ENCODE data around the gene PFKFB3.
"Not testable (repeated sequence)": the region's sequence is repeated elsewhere in the genome, so short reads cannot be mapped to it uniquely, and the experiment has no call there.

PFKFB3 gene

DNA sequence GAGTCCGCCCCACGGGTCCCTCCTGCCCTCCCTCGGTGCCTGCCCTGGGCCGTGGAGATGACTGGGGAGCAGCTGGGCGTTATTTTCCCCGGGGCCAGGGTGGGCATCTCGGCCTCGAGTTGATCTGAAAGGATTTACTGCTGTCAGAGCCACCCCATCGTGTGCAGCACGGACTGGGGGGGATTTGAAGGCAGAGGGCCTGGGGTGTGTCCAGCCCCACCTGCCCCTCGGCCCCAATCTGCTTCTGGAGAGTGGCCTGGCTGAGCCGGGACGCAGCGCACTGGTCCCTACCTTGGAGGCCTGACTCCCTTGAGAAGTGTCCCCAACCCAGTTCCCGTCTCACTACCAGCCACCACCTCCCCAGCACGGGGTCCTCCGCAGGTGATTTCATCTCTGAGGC, 24.2 kb upstream of the PFKFB3 start:
- no peak for DNase-seq (ENCODE audit: low spot score)

DNA sequence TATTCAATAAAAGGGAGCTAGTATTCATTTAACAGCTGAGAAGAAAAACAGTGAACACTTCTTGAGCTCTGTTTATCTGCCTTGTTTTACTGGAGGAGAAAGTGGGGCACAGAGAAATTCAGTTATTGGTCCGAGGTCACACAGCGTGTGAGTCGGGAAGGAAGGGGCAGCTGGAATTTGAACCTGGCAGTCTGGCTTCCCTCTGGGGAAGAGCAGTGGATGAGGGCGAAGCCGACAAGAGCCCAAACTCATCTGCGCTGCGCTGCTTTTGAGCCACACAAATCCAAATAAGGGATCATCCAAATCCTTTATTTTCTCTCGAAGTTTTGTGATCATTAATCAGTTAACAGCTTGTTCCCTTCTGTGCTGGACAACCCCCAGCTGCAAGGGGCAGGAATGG, 23.7 kb upstream of the PFKFB3 start:
- no peak for DNase-seq (ENCODE audit: low spot score)

DNA sequence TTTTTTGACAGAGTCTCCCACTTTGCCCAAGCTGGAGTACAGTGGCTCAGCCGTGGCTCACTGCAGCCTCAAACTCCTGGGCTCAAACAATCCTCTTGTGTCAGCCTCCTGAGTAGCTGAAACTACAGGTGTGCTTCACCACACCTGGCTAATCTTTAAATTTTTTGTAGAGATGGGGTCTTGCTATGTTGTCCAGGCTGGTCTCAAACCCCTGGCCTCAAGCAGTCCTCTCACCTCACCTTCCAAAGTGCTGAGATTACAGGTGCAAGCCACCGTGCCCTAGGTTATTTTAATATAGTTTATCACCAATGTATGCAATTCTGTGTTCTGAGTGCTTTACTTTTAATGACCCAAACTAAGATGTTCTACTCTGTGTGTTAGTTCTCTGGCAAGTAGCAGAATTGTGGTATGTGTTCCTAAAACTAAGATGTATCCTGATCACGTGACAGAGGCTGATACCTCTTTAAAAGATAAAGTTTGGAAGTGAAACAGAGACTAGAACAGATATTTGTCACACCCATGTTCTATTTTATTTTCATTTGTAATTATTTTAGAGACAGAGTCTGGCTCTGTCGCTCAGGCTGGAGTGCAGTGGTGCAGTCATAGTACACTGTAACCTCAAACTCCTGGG, 22.1 kb upstream of the PFKFB3 start:
- no peak for DNase-seq (ENCODE audit: low spot score)

DNA sequence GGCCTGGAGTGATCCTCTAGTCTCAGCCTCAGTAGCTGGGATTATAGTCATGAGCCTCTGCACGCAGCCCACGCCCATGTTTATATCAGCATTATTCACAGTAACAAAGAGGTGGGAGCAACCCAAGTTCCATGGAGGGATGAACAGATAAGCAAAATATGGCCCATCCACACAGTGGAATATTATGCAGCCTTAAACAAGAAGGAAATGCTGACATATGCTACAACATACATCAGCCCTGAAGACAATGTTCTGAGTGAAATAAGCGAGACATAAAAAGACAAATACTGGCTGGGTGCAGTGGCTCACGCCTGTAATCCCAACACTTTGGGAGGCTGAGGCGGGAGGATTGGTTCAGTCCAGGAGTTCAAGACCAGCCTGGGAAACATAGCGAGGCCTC, 21.5 kb upstream of the PFKFB3 start:
- no peak for DNase-seq (ENCODE audit: low spot score)

DNA sequence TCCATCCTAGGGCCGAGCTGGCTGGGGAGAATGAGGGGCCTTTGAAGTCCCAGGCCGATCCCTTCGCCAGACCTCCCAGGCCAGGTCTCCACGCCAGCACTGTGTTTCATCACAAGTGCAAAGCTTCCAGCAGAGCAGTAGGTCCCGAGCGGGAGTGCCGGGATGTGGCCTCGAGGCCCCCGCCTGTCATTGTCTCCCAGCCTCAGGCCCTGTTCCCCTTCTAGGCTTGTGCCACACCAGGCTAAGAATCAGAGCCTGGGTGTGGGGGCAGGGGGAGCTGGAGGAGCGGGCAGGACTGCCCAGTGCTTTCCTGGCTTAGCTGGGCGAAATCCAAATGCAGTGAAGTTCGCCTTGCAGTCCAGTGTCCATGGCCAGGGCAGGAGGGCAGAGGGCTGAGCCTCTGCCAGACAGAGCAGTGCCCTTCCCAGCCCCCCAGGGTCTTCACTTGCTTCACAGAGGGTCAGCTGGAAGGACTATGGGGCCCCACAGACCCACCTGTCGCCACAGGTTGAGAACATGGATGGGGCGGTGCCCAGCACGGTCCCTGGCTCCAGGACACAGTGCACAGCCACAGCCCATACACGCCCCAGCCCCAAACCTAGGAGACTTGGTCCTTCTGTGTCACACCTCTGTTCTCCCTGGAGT, 20.2 kb upstream of the PFKFB3 start:
- DNase-seq (ENCODE audit: low spot score), result no peak

DNA sequence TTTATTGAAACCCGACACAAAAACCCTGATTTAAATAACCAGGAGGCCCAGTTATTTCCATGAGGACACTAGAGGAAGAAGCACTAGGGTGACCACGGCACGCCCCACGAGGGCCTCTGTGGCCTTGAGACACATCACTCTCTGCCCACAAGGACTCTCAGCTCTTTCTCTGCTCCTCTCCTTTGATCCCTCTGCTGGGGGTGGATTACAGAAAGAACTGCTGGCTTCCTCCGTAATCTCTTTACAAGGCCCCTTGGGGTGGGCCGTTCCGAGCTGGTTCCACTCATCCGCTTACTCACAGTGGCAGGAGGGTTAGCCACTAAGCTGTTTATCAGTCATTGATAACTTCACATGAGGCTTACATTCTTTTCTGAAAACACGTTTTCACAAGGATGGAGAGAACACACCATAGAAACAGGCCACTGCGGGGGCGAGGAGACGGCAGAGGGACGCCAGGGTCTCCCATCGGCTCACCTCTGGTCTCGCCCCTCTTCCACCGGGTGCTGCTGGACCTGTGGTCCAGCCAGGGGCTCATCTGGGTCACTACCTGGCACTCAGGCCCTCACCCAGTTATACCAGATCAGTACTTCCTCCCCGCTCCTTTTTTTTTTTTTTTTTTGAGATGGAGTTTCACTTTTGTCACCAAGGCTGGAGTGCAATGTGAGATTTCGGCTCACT, 17.6 kb upstream of the PFKFB3 start:
- DNase-seq (ENCODE audit: low spot score), result no peak

DNA sequence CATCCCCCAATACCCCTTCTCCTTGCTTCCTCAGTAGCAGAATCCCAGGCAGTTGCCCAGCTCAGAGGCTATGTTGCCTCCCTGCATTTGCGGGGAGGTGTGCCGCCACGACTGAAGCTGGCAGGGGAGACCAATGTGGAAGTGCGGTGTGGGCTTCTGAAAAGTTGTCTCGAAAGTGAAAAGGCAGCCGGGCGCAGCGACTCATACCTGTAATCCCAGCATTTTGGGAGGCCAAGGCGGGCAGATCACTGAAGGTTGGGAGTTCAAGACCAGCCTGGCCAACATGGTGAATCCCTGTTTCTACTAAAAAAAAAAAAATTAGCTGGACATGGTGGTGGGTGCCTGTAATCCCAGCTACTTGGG, 15.9 kb upstream of the PFKFB3 start:
- no peak for DNase-seq (ENCODE audit: low spot score)

DNA sequence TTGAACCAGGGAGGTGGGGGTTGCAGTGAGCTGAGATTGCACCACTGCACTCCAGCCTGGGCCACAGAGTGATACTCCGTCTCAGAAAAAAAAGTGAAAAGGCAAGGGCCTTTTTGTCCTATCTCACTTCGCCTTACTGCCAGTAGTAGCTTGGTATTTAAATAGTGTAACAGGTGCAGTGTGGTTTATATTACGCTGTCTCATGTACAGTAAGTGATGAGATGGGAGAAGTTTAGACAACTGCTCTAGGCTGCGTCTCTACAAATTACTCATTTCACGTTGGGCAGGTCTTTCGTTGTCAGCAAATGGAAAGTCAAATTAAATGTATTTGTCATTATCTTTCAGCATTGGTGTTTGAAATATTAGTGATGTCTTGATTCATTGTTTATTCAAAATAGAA, 15.5 kb upstream of the PFKFB3 start:
- no peak for DNase-seq (ENCODE audit: low spot score)

DNA sequence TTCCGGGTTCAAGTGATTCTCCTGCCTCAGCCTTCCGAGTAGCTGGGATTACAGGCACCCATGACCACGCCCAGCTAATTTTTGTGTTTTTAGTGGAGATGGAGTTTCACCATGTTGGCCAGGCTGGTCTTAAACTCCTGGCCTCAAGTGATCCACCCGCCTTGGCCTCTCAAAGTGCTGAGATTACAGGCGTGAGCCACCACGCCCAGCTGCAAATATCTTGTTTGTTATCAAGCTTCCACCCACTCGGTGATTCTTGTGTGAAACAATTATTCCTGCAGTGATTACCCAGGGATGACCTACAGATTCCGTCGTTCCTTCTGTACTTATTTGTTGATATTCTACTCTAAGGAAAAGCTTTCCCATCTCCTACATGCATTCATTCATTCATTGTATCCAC, 12.7 kb upstream of the PFKFB3 start:
- DNase-seq (ENCODE audit: low spot score), result not testable (repeated sequence)

DNA sequence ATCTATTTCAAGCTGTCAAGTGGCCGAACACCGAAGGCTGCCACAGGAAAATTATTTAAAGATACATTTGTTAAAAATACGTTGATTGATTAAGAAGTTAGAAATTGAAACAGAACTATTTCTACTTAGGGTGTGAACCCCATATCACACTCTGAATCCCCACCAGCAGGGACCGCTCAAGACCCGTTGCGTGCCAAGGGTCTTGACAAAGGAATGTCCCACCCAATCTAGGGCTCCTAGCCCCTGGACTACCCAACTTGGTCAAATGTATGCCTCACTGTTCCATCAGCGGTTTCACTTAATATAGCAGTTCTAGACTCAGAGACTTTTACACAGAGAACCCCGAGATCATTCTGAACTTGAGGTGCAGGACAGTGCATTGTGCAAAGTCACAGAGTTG, 11.6 kb upstream of the PFKFB3 start:
- no peak for DNase-seq (ENCODE audit: low spot score)

DNA sequence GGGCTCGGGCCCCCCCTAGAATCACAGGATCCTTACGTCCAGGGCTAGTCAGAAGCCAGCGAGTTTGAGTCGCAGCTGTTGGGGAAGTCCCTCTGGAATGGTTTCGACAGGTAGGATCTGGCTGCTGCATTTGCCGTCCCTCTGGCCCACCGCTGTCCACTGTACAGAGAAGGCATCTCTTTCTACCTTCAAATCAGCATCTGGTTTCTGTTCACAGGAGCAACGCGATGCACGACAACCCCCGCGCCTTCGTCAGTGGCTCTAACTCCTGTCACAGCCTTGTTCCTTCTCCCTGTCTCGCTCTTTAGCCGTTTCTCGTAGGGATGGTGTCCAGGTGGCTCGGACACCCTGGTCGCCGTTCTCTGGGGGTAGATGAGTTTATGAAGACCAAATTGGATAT, 11.2 kb upstream of the PFKFB3 start:
- no peak for DNase-seq (ENCODE audit: low spot score)

DNA sequence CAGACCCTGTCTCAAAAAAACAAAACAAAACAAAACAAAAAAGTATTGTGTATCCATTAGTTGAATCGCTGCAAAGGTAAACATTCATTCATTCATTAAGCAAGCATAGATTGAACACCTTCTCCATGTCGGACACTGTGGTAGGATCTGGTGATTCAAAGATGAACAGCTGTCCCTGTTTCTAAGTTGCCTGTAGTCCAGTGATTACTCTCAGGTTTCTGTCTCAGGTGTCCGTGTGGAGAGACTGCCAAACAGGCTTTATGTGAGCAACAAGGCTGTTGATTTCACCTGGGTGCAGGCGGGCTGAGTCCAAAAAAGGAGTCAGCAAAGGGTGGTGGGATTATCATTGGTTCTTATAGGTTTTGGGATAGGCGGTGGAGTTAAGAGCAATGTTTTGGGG, 9.4 kb upstream of the PFKFB3 start:
- DNase-seq (ENCODE audit: low spot score), result not testable (repeated sequence)

DNA sequence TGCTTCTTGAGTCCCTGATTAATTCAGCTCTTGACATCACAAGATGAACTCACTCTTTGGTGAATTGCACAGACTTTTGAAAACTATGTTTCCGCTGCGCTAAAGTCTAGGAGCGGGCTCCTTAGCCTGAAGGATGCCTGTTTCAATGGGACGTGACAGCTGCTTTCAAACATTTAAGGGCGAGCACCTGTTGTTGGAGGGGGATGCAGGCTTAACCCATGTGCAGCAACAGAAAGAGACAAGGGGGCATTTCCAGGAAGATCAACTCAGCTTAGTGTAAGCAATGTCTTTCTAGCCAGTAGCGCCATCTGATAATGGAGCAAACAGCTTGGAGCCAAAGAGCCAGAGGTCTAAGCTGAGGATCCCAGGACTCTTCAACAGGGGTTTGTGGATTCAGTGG, 8.4 kb upstream of the PFKFB3 start:
- no peak for DNase-seq (ENCODE audit: low spot score)

DNA sequence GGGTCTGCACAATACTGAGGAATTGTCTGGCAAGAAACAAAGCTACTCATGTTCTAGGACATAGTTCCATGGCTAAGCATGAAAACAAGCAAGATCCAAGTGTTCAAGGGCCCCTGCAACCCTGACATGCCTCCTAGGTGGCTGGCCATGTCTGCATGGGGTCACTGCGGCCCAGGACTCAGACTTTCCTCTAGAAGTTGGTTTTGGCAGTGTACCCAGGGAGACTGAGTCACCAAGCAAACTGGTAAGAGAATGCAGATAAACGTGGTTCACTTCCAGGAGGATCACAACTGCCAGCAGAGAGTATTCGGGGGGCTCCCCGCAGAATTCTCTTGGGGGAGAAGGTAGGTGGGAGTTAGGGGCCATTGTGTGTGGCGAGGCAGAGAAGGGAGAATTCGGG, 7.4 kb upstream of the PFKFB3 start:
- DNase-seq (ENCODE audit: low spot score), result no peak

DNA sequence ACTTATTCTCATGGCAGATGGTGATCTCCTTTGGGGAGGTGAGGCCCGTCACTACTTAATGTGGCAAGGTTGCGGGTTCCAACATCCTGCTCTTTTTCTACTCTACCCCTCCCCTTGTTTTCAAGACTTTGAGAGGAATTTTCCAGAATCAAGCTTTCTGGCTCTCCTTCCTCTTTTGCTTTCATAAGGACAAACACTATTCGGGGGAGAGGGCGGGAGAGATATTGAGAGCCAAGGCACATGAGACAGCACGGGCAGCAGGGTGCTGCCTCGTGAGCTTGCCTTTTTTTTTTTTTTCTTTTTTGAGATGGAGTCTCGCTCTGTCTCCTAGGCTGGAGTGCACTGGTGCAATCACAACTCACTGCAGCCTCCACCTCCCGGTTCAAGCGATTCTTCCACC, 6.9 kb upstream of the PFKFB3 start:
- no peak for DNase-seq (ENCODE audit: low spot score)

DNA sequence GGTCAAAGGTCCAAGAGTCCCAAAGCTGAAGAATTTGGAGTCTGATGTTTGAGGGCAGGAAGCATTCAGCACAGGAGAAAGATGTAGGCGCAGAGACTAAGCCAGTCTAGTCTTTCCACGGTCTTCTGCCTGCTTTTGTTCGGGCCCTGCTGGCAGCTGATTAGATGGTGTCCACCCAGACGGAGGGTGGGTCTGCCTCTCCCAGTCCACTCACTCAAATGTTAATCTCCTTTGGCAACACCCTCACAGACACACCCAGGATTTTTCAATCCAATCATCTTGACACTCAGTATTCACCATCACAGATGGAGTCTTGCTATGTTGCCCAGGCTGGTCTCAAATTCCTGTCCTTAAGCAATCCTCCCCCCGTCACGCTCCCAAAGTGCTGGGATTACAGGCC, 6.2 kb upstream of the PFKFB3 start:
- not testable (repeated sequence) for DNase-seq (ENCODE audit: low spot score)

DNA sequence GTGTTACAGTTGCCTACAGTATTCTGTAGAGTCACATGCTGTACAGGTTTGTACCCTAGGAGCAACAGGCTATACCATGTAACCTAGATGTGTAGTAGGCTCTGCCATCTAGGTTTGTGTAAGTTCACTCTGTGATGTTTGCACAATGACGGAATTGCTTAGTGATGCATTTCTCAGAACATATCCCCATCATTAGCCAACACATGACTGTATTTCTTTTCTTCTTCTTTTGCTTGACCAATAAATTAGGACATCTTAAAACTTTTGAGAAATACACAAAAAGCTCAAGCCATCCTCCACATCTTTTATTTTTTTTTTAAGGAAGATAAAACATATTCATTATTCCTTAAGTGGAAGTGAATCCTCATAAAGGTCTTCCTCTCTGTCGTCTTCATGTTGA, 5.4 kb upstream of the PFKFB3 start:
- no peak for DNase-seq (ENCODE audit: low spot score)

DNA sequence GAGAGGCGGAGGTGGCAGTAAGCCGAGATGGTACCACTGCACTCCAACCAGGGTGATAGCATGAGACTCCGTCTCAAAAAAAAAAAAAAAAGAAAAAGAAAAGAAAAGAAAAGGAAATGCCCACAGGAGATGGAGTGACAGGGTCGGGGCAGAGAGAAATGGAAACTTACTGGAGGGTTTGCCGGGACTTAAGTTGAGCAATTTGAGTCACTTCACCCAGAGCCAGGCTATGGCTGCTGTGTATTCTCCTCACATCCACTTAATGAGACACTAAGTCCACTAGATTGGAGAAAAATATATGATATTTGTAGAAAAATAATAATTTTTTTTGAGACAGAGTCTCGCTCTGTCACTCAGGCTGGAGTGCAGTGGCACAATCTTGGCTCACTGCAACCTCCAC, 4.6 kb upstream of the PFKFB3 start:
- DNase-seq (ENCODE audit: low spot score), result no peak

DNA sequence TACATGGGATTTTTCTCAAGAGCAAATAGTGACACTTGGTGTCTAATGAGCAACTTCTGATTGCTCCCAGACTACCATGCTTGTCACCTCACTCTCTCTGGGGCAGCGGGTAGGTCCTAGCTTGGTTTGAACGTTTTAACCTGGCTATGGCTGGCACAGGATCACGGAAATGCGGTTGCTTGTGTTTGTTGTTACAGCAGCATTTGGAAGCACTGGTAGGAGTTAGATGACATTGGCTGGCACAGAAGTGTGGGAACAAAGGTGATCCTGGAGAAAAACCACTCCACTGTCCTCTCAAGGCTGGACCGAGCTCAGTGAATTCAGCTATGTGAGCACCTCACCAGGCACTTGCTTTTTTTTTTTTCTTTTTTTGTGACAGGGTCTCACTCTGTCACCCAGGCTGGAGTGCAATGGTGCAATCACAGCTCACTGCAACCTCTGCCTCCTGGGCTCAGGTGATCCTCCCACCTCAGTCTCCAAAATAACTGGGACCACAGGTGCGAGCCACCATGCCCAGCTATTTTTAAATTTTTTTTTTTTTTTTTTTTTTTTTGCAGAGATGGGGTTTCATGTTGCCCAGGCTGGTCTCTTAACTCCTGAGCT, 3.5 kb upstream of the PFKFB3 start:
- no peak for DNase-seq (ENCODE audit: low spot score)

DNA sequence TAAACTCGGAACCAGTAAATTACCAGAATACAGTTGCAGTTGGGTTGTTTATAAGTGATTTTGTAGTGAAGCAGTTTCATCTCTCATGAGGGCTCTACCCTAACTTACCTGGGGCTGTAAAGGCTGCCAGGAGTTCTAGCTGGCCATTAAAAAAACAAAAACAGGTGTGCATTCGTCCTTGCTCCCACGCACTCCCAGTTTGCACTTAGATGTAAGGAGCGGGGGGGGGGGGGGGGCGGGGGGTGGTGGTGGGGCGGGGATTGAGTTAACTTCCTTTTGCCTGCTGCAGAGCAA, 2.3 kb upstream of the PFKFB3 start:
- no peak for DNase-seq (ENCODE audit: low spot score)

DNA sequence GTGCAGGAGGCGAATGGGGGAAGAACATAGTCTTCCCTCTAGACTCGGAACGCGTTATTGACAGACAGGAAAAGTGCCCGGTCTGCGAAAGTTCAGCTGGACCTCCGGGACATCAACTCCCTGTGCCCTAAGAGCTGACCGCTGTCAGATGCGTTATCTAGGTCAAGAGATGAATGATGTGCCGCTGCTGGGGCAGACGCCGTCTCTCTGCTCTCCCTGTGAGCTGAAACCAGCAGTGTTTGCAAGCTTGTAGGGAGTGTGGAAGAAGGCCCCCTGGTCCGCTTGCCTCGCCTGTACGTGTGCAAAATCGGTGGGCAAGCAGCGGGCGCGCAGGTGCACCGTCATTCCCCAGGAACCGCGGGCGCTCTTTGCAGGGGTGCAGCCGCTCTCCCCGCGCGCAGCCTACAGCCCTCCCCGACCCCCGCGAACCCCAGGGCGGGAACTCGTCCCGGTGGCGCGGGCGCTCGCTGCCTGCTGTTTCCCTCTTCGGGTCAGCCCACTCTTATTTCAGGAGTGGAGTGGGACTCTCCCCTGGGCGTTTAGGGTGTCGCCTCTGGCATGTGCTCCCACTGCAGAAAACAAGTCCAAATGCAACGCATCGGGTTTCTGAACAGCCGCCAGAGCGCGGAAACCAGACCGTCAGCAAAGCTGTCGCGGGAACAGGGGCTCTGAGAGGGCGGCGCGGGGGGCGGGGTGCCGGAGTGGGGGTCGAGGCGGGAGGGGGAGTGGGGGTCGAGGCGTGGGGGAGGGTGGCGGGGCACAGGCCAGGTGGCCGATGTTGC, 1.8 kb upstream of the PFKFB3 start:
- DNase-seq (ENCODE audit: low spot score), result peak; percentile 73

DNA sequence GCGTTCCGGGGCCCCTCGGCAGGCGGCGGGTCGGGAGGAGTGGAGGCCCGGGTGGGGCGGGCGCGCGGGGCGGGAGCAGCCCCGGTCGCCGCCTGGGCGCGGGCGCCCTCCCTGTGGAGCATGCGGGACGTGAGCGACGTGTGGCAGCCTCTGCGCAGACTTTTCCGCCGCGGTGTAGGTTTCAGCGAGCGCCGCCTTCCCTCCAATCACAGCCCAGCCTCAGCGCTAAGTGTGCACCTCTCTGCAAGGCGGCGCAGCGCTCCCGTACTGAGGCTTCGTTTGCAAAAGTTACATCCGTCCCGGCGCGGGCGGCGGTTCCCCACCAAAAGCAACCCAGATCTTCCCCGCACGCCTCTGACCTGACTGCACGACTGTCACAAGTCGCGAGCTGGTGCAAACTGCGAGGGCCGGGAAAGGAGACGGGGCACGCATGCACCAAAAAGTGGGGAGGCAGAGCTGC, 1.2 kb upstream of the PFKFB3 start:
- peak; percentile 90 for DNase-seq (ENCODE audit: low spot score)
